H1 (cell line): ENCODE measurements around the gene RORB. TPM values are rescaled to one million over a fixed set of nuclear protein-coding genes. Genes with fewer than 3 reads are reported as not detected.

Experiments used
- CTCF ChIA-PET: fragments of 300-600 bp; sonication (Branson Sonifier 250); formaldehyde crosslinking; loops from one replicate; lab custom pipeline; 2021; ENCODE audit not compliant: partially characterized antibody; lab: Charles Lee
- POLR2A ChIA-PET: fragments of 300-600 bp; sonication (Branson Sonifier 250); formaldehyde crosslinking; loops from one replicate; lab custom pipeline; 2021; ENCODE audit warnings: inconsistent platforms; ENCODE audit not compliant: partially characterized antibody; lab: Charles Lee
- DNase-seq, 2 experiments: peaks; one replicate each; pipeline versions ENCODE4 v3.0.0 to v3.0.0-alpha.2; 2010 to 2022; ENCODE audit warnings: low spot score in 2 of 2, low read depth in 1 of 2, mixed read lengths in 1 of 2
- FAIRE-seq: peaks from 2 replicates; lab custom pipeline; 2011; peaks lifted over from hg19 to GRCh38; lab: Jason Lieb, UNC
- H2AFZ ChIP-seq: 2 replicates; pipeline ENCODE4 v1.8.1; 2012; ENCODE audit warnings: low read length, inconsistent platforms
- H2AK5ac ChIP-seq: 2 replicates; pipeline ENCODE4 v1.6.1; 2013; ENCODE audit warnings: low read depth, low read length
- H2BK120ac ChIP-seq: replicated peaks from 2 replicates; pipeline ENCODE3; 2013; ENCODE audit warnings: low read depth, low read length, inconsistent platforms
- H2BK12ac ChIP-seq: 2 replicates; pipeline ENCODE4 v1.6.1; 2013; ENCODE audit warnings: low read depth, low read length
- H2BK15ac ChIP-seq: 2 replicates; pipeline ENCODE4 v1.6.1; 2013; ENCODE audit warnings: low read length
- H2BK20ac ChIP-seq: 2 replicates; pipeline ENCODE4 v1.6.1; 2013; ENCODE audit warnings: low read length
- H2BK5ac ChIP-seq: 2 replicates; pipeline ENCODE4 v1.6.1; 2013; ENCODE audit warnings: low read depth, low read length
- H3K14ac ChIP-seq: 2 replicates; pipeline ENCODE4 v1.6.1; 2013; ENCODE audit warnings: inconsistent platforms; ENCODE audit not compliant: insufficient read length
- H3K18ac ChIP-seq: 2 replicates; pipeline ENCODE4 v1.6.1; 2013; ENCODE audit warnings: low read length; ENCODE audit errors: extremely low read depth
- H3K23ac ChIP-seq: 2 replicates; pipeline ENCODE4 v1.6.1; 2013; ENCODE audit warnings: inconsistent platforms; ENCODE audit not compliant: insufficient read length
- H3K23me2 ChIP-seq: 2 replicates; pipeline ENCODE4 v1.6.1; 2013; ENCODE audit warnings: low read depth, low read length
- H3K27ac ChIP-seq: 2 replicates; pipeline ENCODE4 v1.6.1; 2011; ENCODE audit warnings: low read depth, low read length, inconsistent platforms
- H3K27me3 ChIP-seq, 4 experiments: replicated peaks in 1 of 4; 1 replicate in 1 of 4; 2 replicates in 3 of 4; pipeline versions ENCODE4 v1.6.1 to v1.8.1; 2011 to 2013; ENCODE audit warnings: low read length in 3 of 4, mild to moderate bottlenecking in 3 of 4, inconsistent platforms in 2 of 4, mixed read lengths in 2 of 4, moderate library complexity in 1 of 4; ENCODE audit not compliant: control insufficient read depth in 3 of 4, insufficient read depth in 3 of 4; ENCODE audit errors: extremely low read depth in 1 of 4
- H3K36me3 ChIP-seq, 4 experiments: 2 replicates each; pipeline versions ENCODE4 v1.6.1 to v1.8.1; 2011 to 2013; ENCODE audit warnings: mild to moderate bottlenecking in 4 of 4, low read length in 3 of 4, moderate library complexity in 2 of 4, control low read depth in 1 of 4, inconsistent platforms in 1 of 4; ENCODE audit not compliant: insufficient read depth in 4 of 4, control insufficient read depth in 2 of 4
- H3K4ac ChIP-seq: replicated peaks from 2 replicates; pipeline ENCODE3; 2013; ENCODE audit warnings: low read length, low read depth, mixed read lengths, inconsistent platforms; ENCODE audit not compliant: insufficient read length
- H3K4me1 ChIP-seq, 4 experiments: replicated peaks in 1 of 4; 1 replicate in 1 of 4; 2 replicates in 3 of 4; pipeline versions ENCODE4 v1.6.1 to v1.8.1; 2011 to 2013; ENCODE audit warnings: low read length in 3 of 4, inconsistent platforms in 2 of 4, mixed read lengths in 1 of 4; ENCODE audit not compliant: insufficient read depth in 4 of 4, control insufficient read depth in 3 of 4
- H3K4me2 ChIP-seq, 2 experiments: 2 replicates each; pipeline versions ENCODE4 v1.6.1 to v1.8.1; 2011 to 2013; ENCODE audit warnings: low read depth in 2 of 2, low read length in 2 of 2, control low read depth in 1 of 2, inconsistent platforms in 1 of 2, mild to moderate bottlenecking in 1 of 2; ENCODE audit not compliant: insufficient read depth in 1 of 2
- H3K4me3 ChIP-seq, 4 experiments: fragments of 200-600, 300-600 bp in 1 of 4; sonication (generic), shearing (Covaris generic), sonication (Bioruptor Twin) in 1 of 4; 2 replicates each; pipeline versions ENCODE4 v1.5.1 to v1.8.1; 2011 to 2016; ENCODE audit warnings: low read length in 4 of 4, low read depth in 3 of 4, control low read depth in 2 of 4, inconsistent platforms in 2 of 4, mild to moderate bottlenecking in 2 of 4, mixed read lengths in 1 of 4, moderate library complexity in 1 of 4; ENCODE audit not compliant: insufficient read depth in 2 of 4; ENCODE audit errors: extremely low read depth in 1 of 4
- H3K56ac ChIP-seq: replicated peaks from 2 replicates; pipeline ENCODE3; 2013; ENCODE audit warnings: low read depth, mild to moderate bottlenecking, mixed read lengths, low read length, inconsistent platforms; ENCODE audit not compliant: insufficient read length
- H3K79me1 ChIP-seq: 2 replicates; pipeline ENCODE4 v1.6.1; 2013; ENCODE audit warnings: low read depth, low read length, control low read depth
- H3K79me2 ChIP-seq, 2 experiments: 2 replicates each; pipeline versions ENCODE4 v1.6.1 to v1.8.1; 2012 to 2013; ENCODE audit warnings: low read length in 2 of 2, mild to moderate bottlenecking in 2 of 2, inconsistent platforms in 1 of 2; ENCODE audit not compliant: insufficient read depth in 2 of 2, control insufficient read depth in 1 of 2
- H3K9ac ChIP-seq, 4 experiments: replicated peaks in 1 of 4; 1 replicate in 1 of 4; 2 replicates in 3 of 4; pipeline versions ENCODE4 v1.6.1 to v1.8.1; 2011 to 2013; ENCODE audit warnings: low read depth in 3 of 4, low read length in 3 of 4, control low read depth in 2 of 4, mild to moderate bottlenecking in 2 of 4, moderate library complexity in 2 of 4, inconsistent platforms in 1 of 4; ENCODE audit errors: extremely low read depth in 1 of 4
- H3K9me3 ChIP-seq, 2 experiments: 2 replicates each; pipeline versions ENCODE4 v1.6.1 to v1.8.1; 2012 to 2013; ENCODE audit warnings: mild to moderate bottlenecking in 2 of 2, moderate library complexity in 2 of 2, control low read depth in 1 of 2, inconsistent platforms in 1 of 2, low read depth in 1 of 2, low read length in 1 of 2, mixed read lengths in 1 of 2; ENCODE audit not compliant: insufficient read depth in 2 of 2
- H4K20me1 ChIP-seq, 2 experiments: replicated peaks in 1 of 2; 2 replicates each; pipeline versions ENCODE3 to v1.8.1; 2011 to 2013; ENCODE audit warnings: inconsistent platforms in 2 of 2, low read length in 2 of 2, mild to moderate bottlenecking in 1 of 2; ENCODE audit not compliant: insufficient read depth in 2 of 2, control insufficient read depth in 1 of 2
- H4K5ac ChIP-seq: 2 replicates; pipeline ENCODE4 v1.6.1; 2013; ENCODE audit warnings: low read length, low read depth, mixed read lengths, inconsistent platforms; ENCODE audit not compliant: insufficient read length
- H4K8ac ChIP-seq: 2 replicates; pipeline ENCODE4 v1.8.0; 2013; ENCODE audit warnings: mild to moderate bottlenecking, moderate library complexity, low read length, inconsistent platforms; ENCODE audit not compliant: insufficient read depth; ENCODE audit errors: extremely low read depth
- H4K91ac ChIP-seq: replicated peaks from 2 replicates; pipeline ENCODE3; 2013; ENCODE audit warnings: low read length, mixed read lengths, inconsistent platforms; ENCODE audit not compliant: insufficient read length
- SIX5 ChIP-seq: IDR thresholded peaks from 2 replicates; pipeline ENCODE4 v1.6.1; 2011; ENCODE audit warnings: mild to moderate bottlenecking, low read depth, low read length
- TEAD4 ChIP-seq: IDR thresholded peaks from 2 replicates; pipeline ENCODE4 v1.6.1; 2012; ENCODE audit warnings: low read depth, low read length, inconsistent platforms, mixed read lengths
- WGBS, 2 experiments: shearing (Covaris generic) in 1 of 2; methylation state at CpG; one replicate each; pipeline versions ENCODE4 v1.1.6 to v1.1.7; 2013 to 2015; ENCODE audit warnings: low lambda C conversion rate in 2 of 2, mixed read lengths in 2 of 2, inconsistent platforms in 1 of 2, low coverage in 1 of 2, missing lambda C conversion rate in 1 of 2; ENCODE audit not compliant: insufficient replicate concordance in 2 of 2, insufficient coverage in 1 of 2, insufficient read length in 1 of 2; ENCODE audit errors: extremely low coverage in 1 of 2, missing lambda C conversion rate in 1 of 2; 5-methylcytosine and 5-hydroxymethylcytosine counted together
- polyA plus RNA-seq, 7 experiments: library from polyadenylated mRNA; depleted of rRNA in 3 of 7; stranded (reverse) in 5 of 7; unstranded in 2 of 7; fragments of >200 nt in 5 of 7; fragments of 200-250 nt in 2 of 7; gene quantifications; 1 replicate in 5 of 7; 2 replicates in 1 of 7; 4 replicates in 1 of 7; pipeline versions ENCODE4 v1.2.1 to v1.2.3, GENCODE V29; 2011 to 2013; ENCODE audit warnings: missing spikeins in 2 of 7, mixed read lengths in 2 of 7
- total RNA-seq: library from RNA; stranded (reverse); fragmentation: NEBNext Ultra II Directional; extraction: Animal tissue kit (Norgen Biotek cat#: 25700); gene quantifications from 2 replicates; pipeline ENCODE4 v1.2.1, GENCODE V29; 2021
- TF ChIP-seq, protein P1 (sequence below): IDR thresholded peaks from 2 replicates; pipeline ENCODE4 v1.6.1; 2012; ENCODE audit warnings: inconsistent platforms
- TF ChIP-seq, protein P2 (sequence below): IDR thresholded peaks from 2 replicates; pipeline ENCODE4 v1.6.1; 2011; ENCODE audit warnings: low read length, improper control_type of control experiment

Gene RORB
- total and polyA plus RNA-seq, 2 of the 8 experiments (the other 6 are each of a cell fraction or from before 2014, with no cell fraction given) = 2.3 to 7.1 TPM

DNA sequence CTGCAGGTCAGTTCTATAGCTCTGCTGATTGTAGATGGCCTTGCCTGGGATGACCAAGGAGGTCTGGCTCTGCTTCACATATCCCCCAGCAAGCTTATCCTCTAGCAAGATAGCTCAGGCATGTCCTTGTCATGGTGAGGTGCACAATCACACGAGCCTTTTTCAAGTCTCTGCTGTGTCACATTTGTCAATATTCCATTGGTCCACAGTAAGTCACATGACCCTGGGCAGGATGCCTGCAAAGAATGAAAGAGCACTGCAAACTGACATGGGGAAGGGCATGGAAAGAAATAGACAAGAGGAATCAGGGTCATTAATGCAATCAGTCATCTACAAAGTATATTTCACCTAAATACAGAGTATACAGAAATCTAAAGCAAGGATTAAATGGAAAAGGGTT lies 142.0 kb downstream of the RORB start:
- Histone ChIP-seq H2BK15ac (no peak overlapping the region), H3K56ac (no peak overlapping the region), H2AFZ (no peak overlapping the region), H3K9me3 (no peaks in the 10 kb centered on the region), H4K5ac (no peak overlapping the region), H3K18ac (no peak overlapping the region), H4K20me1 (no peaks in the 10 kb centered on the region), H3K23ac (no peak overlapping the region), H2BK120ac (no peak overlapping the region), H2BK5ac (no peak overlapping the region), H3K4me1 (no peaks in the 10 kb centered on the region; a peak in 1 of 7 replicates), H3K27ac (no peak overlapping the region), H4K8ac (no peak overlapping the region), H2BK12ac (no peak overlapping the region), H3K23me2 (no peaks in the 10 kb centered on the region), H4K91ac (no peak overlapping the region), H3K4me3 (no peak overlapping the region), H3K14ac (no peak overlapping the region), H3K27me3 (no peaks in the 10 kb centered on the region), H3K4me2 (no peak overlapping the region), H3K79me2 (no peaks in the 10 kb centered on the region), H3K4ac (no peak overlapping the region), H2BK20ac (no peak overlapping the region), H2AK5ac (no peak overlapping the region), H3K36me3 (no peaks in the 10 kb centered on the region), H3K9ac (no peak overlapping the region), H3K79me1 (no peaks in the 10 kb centered on the region)
- TF ChIP-seq, protein P1, sequence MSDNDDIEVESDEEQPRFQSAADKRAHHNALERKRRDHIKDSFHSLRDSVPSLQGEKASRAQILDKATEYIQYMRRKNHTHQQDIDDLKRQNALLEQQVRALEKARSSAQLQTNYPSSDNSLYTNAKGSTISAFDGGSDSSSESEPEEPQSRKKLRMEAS = no peak
- TF ChIP-seq, protein P2, sequence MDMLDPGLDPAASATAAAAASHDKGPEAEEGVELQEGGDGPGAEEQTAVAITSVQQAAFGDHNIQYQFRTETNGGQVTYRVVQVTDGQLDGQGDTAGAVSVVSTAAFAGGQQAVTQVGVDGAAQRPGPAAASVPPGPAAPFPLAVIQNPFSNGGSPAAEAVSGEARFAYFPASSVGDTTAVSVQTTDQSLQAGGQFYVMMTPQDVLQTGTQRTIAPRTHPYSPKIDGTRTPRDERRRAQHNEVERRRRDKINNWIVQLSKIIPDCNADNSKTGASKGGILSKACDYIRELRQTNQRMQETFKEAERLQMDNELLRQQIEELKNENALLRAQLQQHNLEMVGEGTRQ = 0 out of 2 replicates have a peak, but pooled peaks have one; percentile 9
- TF ChIP-seq TEAD4 (no peak), SIX5 (no peak)
- ChIA-PET POLR2A (no interaction called here), CTCF (interaction anchor here (1.8 kb wide), 1 partner anchor 46 kb away, joined by 3 read pairs; no protein-coding TSS in a partner anchor)
- no peak for FAIRE-seq
- no peak for DNase-seq
- 92% methylated on average over 1 of the region's 1 CpG; no CpG with 5 or more reads in 1 of the 2 experiments for WGBS, 2 experiments
